ENCODE measurements around the gene ZNF544. TPM values are rescaled to one million over a fixed set of nuclear protein-coding genes. Genes with fewer than 3 reads are reported as not detected.

ZNF544 gene
- total and polyA plus RNA-seq, 2 of the 8 experiments (the other 6 are each of a cell fraction or from before 2014, with no cell fraction given): 48.8 to 60.8 TPM

GRCh38 chr19:58248886-58249285 is 20.2 kb downstream of the ZNF544 start:
- H2BK120ac ChIP-seq (replicated peaks; ENCODE audit: low read depth, low read length): no peak overlapping the region
- no peaks in the 10 kb centered on the region for H3K23me2 ChIP-seq (ENCODE audit: low read depth, low read length)
- TF ChIP-seq SRF (IDR thresholded peaks at IDR 0.05; ENCODE audit: low read depth, low read length): no peak
- TF ChIP-seq TBP (IDR thresholded peaks at IDR 0.05; ENCODE audit: low read depth, low read length): no peak
- no peak for TF ChIP-seq KDM5A (IDR thresholded peaks at IDR 0.05; ENCODE audit: low read length)
- no peak for TF ChIP-seq POU5F1 (IDR thresholded peaks at IDR 0.05; ENCODE audit: low read depth, low read length)
- TF ChIP-seq SP1 (IDR thresholded peaks at IDR 0.05; ENCODE audit: low read depth, low read length): no peak
- no peak for TF ChIP-seq NANOG (IDR thresholded peaks at IDR 0.05; ENCODE audit: insufficient read depth, low read depth, low read length, poor library complexity, severe bottlenecking)
- no peak for TF ChIP-seq ATF3 (IDR thresholded peaks at IDR 0.05; ENCODE audit: insufficient read depth, low read depth, low read length)
- no peak for TF ChIP-seq SIN3A (conservative IDR thresholded peaks at IDR 0.05 in 1 of 2, IDR thresholded peaks at IDR 0.05 in 1 of 2; ENCODE audit: low read depth in 1 of 2, low read length in 2 of 2)
- TF ChIP-seq CEBPB (IDR thresholded peaks at IDR 0.05; ENCODE audit: low read depth, low read length): no peak
- no peak for TF ChIP-seq SAP30 (IDR thresholded peaks at IDR 0.05; ENCODE audit: insufficient read depth, insufficient replicate concordance, low read length)
- TF ChIP-seq CTCF (IDR thresholded peaks at IDR 0.05; ENCODE audit: control extremely low read depth in 1 of 3, insufficient read depth in 1 of 3, low read depth in 1 of 3, low read length in 3 of 3): no peak

More at GRCh38 chr19:58248886-58249285, 20.2 kb downstream of the ZNF544 start:
- Histone ChIP-seq H3K9ac (replicated peaks in 1 of 4; ENCODE audit: extremely low read depth in 1 of 4, low read depth in 3 of 4, low read length in 3 of 4) (no peak overlapping the region), H3K79me1 (ENCODE audit: low read depth, low read length) (no peaks in the 10 kb centered on the region; the same call in 1 of the 2 replicates), H3K18ac (ENCODE audit: extremely low read depth, low read length) (no peak overlapping the region), H3K23ac (ENCODE audit: insufficient read length) (no peak overlapping the region), H3K14ac (ENCODE audit: insufficient read length) (no peak overlapping the region), H2BK5ac (ENCODE audit: low read depth, low read length) (no peak overlapping the region), H2AK5ac (ENCODE audit: low read depth, low read length) (no peak overlapping the region), H4K5ac (ENCODE audit: insufficient read length, low read depth, low read length) (no peak overlapping the region), H3K79me2 (ENCODE audit: control insufficient read depth in 1 of 2, insufficient read depth in 2 of 2, low read length in 2 of 2) (no peaks in the 10 kb centered on the region), H4K8ac (ENCODE audit: extremely low read depth, insufficient read depth, low read length) (no peak overlapping the region), H4K20me1 (replicated peaks in 1 of 2; ENCODE audit: control insufficient read depth in 1 of 2, insufficient read depth in 2 of 2, low read length in 2 of 2) (no peaks in the 10 kb centered on the region), H3K4me3 (ENCODE audit: extremely low read depth in 1 of 4, insufficient read depth in 2 of 4, low read depth in 3 of 4, low read length in 4 of 4) (no peak overlapping the region), H3K4me2 (ENCODE audit: insufficient read depth in 1 of 2, low read depth in 2 of 2, low read length in 2 of 2) (no peak overlapping the region), H3K36me3 (ENCODE audit: control insufficient read depth in 2 of 4, insufficient read depth in 4 of 4, low read length in 3 of 4) (peaks cover 67 to 100% (median 91%) of the 10 kb centered on the region in 4 experiments), H3K27me3 (replicated peaks in 1 of 4; ENCODE audit: control insufficient read depth in 3 of 4, extremely low read depth in 1 of 4, insufficient read depth in 3 of 4, low read length in 3 of 4) (no peaks in the 10 kb centered on the region), H2BK20ac (ENCODE audit: low read length) (no peak overlapping the region), H4K91ac (replicated peaks; ENCODE audit: insufficient read length, low read length) (no peak overlapping the region), H2BK15ac (ENCODE audit: low read length) (no peak overlapping the region), H2BK12ac (ENCODE audit: low read depth, low read length) (no peak overlapping the region), H2AFZ (ENCODE audit: low read length) (no peak overlapping the region), H3K27ac (ENCODE audit: low read depth, low read length) (no peak overlapping the region), H3K9me3 (ENCODE audit: insufficient read depth in 2 of 2, low read depth in 1 of 2, low read length in 1 of 2) (peaks cover 76 to 82% of the 10 kb centered on the region in 2 experiments), H3K4ac (replicated peaks; ENCODE audit: insufficient read length, low read depth, low read length) (no peak overlapping the region), H3K56ac (replicated peaks; ENCODE audit: insufficient read length, low read depth, low read length) (no peak overlapping the region), H3K4me1 (replicated peaks in 1 of 4; ENCODE audit: control insufficient read depth in 3 of 4, insufficient read depth in 4 of 4, low read length in 3 of 4) (no peaks in the 10 kb centered on the region)
- no peak for DNase-seq (ENCODE audit: low read depth in 1 of 2, low spot score in 2 of 2)
- POLR2A ChIA-PET (ENCODE audit: partially characterized antibody): interaction anchor here (0.6 to 10.6 kb wide), 7 partner anchors 9 to 28 kb away, joined by 3 to 152 read pairs (median 14); partner anchors contain the start of gene ZNF544
- FAIRE-seq: no peak
- WGBS, 2 experiments (ENCODE audit: extremely low coverage in 1 of 2, insufficient coverage in 1 of 2, insufficient read length in 1 of 2, insufficient replicate concordance in 2 of 2, low coverage in 1 of 2, low lambda C conversion rate in 2 of 2, missing lambda C conversion rate in 1 of 2): 97% methylated on average over 3 of the region's 3 CpGs; no CpG with 5 or more reads in 1 of the 2 experiments
- CTCF ChIA-PET (ENCODE audit: partially characterized antibody): no interaction called here

Measured in H1 (cell line).